SU-DHL-6 (cell line): ENCODE measurements around the gene GALNT9.

ENCODE experiments used
- CTCF ChIP-seq: fragments of 200-600 bp; sonication (generic); IDR thresholded peaks from one replicate; pipeline ENCODE4 v1.5.1; 2017; ENCODE audit warnings: antibody characterized with exemption, mild to moderate bottlenecking, low read length, moderate library complexity; ENCODE audit not compliant: insufficient read depth, poor library complexity, severe bottlenecking
- EZH2phosphoT487 ChIP-seq: fragments of 200-600 bp; sonication (generic), shearing (Covaris generic); conservative IDR thresholded peaks from 2 replicates; pipeline ENCODE4 v1.6.1; 2018; ENCODE audit warnings: mild to moderate bottlenecking, antibody characterized with exemption, low read length, moderate library complexity, mixed read lengths

DNA sequence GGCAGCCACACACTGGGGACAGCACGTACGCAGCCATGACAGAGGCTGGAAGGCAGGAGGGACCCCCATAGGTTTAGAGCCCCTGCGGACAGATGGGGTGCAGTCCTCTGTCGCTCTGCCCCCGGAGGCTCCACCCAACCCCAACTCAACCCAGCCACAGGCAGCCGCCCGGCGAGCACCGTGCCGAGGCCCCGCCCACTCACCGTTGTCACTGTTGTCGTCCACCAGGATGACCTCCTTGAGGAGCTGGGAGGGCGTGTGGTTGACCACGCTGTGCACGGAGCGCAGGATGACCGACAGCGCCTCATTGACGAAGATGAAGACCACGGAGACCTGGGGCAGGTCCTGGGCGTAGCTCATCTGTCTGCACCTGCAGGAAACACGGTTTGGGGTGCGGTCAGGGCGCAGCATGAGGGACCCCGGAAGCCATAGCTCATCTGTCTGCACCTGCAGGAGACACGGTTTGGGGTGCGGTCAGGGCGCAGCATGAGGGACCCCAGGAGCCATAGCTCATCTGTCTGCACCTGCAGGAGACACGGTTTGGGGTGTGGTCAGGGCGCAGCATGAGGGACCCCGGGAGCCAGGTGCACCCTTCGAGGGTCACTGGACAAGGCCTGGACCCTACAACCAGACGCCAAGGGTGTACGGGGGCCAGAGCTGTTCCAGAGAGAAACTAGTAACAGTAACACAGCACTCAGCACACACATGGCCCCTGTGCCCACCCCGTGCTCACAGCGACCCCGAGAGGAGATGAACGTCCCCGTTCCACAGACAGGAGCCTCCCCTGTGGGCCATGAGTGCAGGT lies 66.9 kb downstream of the GALNT9 start:
- TF ChIP-seq CTCF (no peak), EZH2phosphoT487 (no peak)
